GM03348 (cell line): ENCODE results near the gene PEMT.

Experiments used
- DNase-seq: peaks from one replicate; pipeline ENCODE4 v3.0.0; 2012; ENCODE audit warnings: low spot score

PEMT gene

GRCh38 chr17:17535957-17536356 is 55.6 kb downstream of the PEMT start:
- DNase-seq = peak; percentile 37

DNA sequence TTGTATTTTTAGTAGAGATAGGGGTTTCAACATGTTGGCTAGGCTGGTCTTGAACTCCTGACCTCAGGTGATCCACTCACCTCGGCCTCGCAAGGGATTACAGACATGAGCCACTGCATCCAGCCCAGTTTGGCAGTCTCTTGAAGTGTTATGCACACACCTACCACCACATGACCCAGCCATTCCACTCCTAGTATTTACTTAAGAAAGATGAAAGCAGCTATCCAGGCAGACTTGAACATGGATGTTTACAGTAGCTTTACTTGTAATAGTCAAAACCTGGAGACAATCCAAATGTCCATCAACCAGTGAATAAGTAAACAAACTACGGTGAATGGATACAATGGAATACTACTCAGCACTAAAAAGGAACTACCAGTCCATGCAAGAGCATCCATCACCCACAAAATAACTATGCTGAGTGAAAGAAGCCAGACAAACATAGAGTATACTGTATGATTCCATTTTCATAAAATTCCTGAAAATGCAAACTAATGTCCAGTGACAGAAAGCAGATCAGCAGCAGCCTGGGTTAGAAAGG is 57.5 kb downstream of the PEMT start:
- DNase-seq = no peak

GRCh38 chr17:17532991-17533390 is 58.5 kb downstream of the PEMT start:
- DNase-seq = no peak

- DNase-seq = no peak
These were observed 60.4 kb downstream of the PEMT start for GRCh38 chr17:17531156-17531555.

GRCh38 chr17:17528696-17529652 is 62.5 kb downstream of the PEMT start:
- DNase-seq = no peak

DNA sequence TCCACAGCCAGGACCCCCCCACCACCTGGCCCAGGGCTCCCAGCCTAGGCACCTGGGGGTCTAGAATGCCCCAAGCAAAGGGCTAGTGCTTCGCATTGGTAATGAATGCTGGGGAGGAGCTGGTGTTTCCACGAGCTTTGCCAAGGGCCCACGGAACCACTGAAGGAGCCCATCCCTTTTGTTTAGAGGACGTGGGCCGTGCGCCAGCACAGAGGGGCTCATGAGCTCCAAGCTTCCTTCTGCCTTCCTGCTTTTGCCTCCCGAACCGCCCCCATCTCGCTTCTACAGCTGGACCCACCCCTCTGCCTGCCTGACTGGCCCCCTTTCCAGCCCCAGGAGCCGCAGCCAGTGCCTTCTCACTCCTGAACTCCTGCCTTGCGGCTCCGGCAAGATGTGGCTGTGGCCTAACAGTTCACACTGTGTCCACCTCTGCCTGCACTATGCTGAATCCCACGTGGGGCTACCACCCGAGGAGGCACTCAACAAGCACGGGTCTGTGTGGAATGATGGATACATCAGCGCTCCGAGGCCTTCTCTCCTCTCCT is 63.5 kb downstream of the PEMT start:
- DNase-seq = no peak

- no peak for DNase-seq
These were observed 64.0 kb downstream of the PEMT start for GRCh38 chr17:17527534-17527933.

- DNase-seq = no peak
These were observed 65.1 kb downstream of the PEMT start for GRCh38 chr17:17526369-17526768.

DNA sequence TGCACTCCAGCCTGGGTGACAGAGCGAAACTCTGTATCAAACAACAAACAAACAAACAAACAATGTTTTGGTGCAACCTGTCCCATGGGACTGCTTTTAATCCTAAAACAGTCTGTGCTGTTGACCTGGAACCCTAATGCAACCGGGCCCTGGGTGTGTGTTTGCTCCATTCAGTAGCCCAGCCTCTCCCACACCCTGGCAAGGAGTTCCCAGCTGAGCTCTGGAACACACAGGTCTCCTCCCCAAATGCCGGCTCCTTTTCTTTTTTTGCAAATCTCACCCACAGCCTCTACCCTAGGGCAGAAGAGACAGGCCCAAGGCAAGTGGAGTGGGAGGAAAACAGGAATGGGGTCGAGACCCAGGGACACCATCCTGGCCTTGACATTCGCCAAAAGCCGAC is 65.6 kb downstream of the PEMT start:
- no peak for DNase-seq

- no peak for DNase-seq
These were observed 66.2 kb downstream of the PEMT start for GRCh38 chr17:17525311-17525710.

GRCh38 chr17:17523731-17524490 is 67.6 kb downstream of the PEMT start:
- DNase-seq = no peak

- no peak for DNase-seq
These were observed 68.3 kb downstream of the PEMT start for GRCh38 chr17:17523001-17523730.

GRCh38 chr17:17520599-17521232 is 70.8 kb downstream of the PEMT start:
- no peak for DNase-seq

- DNase-seq = no peak
These were observed 71.6 kb downstream of the PEMT start for GRCh38 chr17:17519886-17520285.

- no peak for DNase-seq
These were observed 72.6 kb downstream of the PEMT start for GRCh38 chr17:17518951-17519350.

DNA sequence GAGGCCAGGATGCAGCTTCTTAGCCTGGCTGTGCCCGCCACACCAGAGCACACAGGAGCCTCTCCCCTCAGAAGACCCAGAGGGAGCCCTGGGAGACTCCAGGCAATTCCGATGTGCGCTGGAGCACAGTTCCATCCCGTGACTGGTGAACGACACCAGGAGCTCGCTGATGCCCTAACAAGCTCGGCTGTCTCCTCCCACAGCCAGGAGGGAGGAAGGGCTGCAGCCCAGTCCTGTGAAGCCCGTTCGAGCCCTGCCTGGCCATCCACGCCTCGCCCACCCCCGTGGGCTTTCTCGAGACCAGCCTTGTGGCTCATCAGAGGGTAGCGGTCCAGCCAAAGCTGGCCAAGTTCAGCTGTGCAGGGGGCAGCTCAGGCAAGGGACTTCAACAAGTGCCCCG is 73.5 kb downstream of the PEMT start:
- DNase-seq = no peak

- DNase-seq = no peak
These were observed 74.4 kb downstream of the PEMT start for GRCh38 chr17:17516941-17517720.

DNA sequence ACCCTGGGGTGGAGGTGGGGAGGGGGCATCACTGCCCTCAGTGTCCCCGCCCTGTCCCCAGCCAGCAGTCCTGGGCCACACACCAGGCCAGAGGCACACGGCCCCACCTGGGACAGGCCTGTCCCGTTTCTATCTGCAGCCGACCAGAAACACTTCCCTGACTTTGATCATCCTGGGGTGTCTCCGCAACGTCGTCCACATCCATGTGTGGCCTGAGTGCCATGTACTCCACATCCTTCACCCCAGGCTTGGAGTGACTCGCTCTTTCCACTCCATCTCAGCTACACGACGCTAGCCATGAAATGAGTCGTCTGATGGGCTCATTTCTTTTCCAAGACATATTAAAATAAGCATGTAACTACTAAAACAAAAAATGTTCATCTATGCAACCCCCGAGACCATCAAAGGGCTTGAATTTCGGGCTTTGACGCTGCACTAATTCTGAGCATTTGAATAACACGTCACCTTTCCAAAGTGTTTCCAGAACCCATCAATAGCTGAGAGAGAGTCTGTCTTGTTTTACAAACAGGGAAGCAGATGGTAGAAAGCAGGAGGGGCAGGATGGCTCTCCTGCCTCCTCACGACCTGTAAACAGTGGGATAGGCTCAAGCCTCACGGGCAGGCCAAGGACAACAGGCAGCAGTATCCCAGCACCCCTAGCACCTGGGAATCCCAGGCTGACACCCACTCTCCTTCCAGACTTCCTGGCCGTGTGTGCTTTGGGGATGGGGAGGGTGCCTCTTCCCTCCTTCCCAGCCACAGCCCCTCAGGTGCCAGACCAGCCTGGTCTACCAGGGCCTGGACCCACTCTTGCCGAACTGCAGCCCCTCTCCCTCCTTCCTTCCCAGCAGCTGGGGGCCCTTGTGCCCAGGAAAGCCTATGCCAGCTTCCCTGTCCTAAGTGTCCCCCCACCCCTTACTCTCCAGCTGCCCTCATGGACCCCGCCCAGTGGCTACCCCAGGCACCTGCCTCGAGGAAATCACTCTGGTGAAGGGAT is 75.3 kb downstream of the PEMT start:
- no peak for DNase-seq
